PC-3 (cell line): ENCODE data around the gene COL9A3. TPM values are rescaled to one million over a fixed set of nuclear protein-coding genes. Genes with fewer than 3 reads are reported as not detected.

Experiments used
- ATAC-seq: fragments of 200-7000 bp; cut with Tn5 transposase; 2 replicates; pipeline ENCODE4 v1.9.1; 2020; ENCODE audit warnings: mild to moderate bottlenecking, moderate library complexity
- BruUV-seq: library from RNA; stranded (reverse); fragments of 400-500 nt; replicated peaks from 2 replicates; lab custom pipeline; 2021; lab: Mats Ljungman, UMichigan
- CTCF ChIA-PET: fragments of 300-600 bp; sonication (Branson Sonifier 250); formaldehyde crosslinking; loops from one replicate; lab custom pipeline; 2022; ENCODE audit warnings: antibody characterized with exemption; lab: Charles Lee
- POLR2A ChIA-PET: fragments of 300-600 bp; sonication (Branson Sonifier 250); formaldehyde crosslinking; loops from one replicate; lab custom pipeline; 2022; ENCODE audit warnings: antibody characterized with exemption; ENCODE audit not compliant: unreplicated experiment; lab: Charles Lee
- DNase-seq: peaks from one replicate; pipeline ENCODE4 v3.0.0-alpha.2; 2015
- H2AFZ ChIP-seq: fragments of 300-600 bp; sonication (generic); 2 replicates; pipeline ENCODE4 v1.6.0; 2016; ENCODE audit warnings: antibody characterized with exemption, low read length
- H3F3A ChIP-seq: fragments of 300-600 bp; sonication (generic); one replicate; pipeline ENCODE4 v1.6.0; 2017; ENCODE audit warnings: antibody characterized with exemption, low read length, control low read depth, mild to moderate bottlenecking; ENCODE audit not compliant: unreplicated experiment
- H3K27ac ChIP-seq: fragments of 300-600 bp; sonication (generic); 2 replicates; pipeline ENCODE4 v1.5.1; 2016; ENCODE audit warnings: mild to moderate bottlenecking, low read length
- H3K27me3 ChIP-seq: fragments of 300-600 bp; sonication (generic); 2 replicates; pipeline ENCODE4 v1.6.1; 2016; ENCODE audit warnings: low read length, mixed read lengths
- H3K36me3 ChIP-seq: fragments of 300-600 bp; sonication (generic); 2 replicates; pipeline ENCODE4 v1.6.1; 2016; ENCODE audit warnings: low read depth, mixed run types, low read length, mixed read lengths
- H3K4me1 ChIP-seq: fragments of 300-600 bp; sonication (generic); 2 replicates; pipeline ENCODE4 v1.5.1; 2016; ENCODE audit warnings: low read length; ENCODE audit not compliant: insufficient read depth
- H3K4me2 ChIP-seq: fragments of 300-600 bp; sonication (generic); 2 replicates; pipeline ENCODE4 v1.6.0; 2016; ENCODE audit warnings: low read length
- H3K4me3 ChIP-seq: fragments of 300-600 bp; sonication (generic); 2 replicates; pipeline ENCODE4 v1.5.1; 2016; ENCODE audit warnings: mild to moderate bottlenecking, low read length, mixed read lengths
- H3K79me2 ChIP-seq: fragments of 300-600 bp; sonication (generic); 2 replicates; pipeline ENCODE4 v1.6.1; 2017; ENCODE audit warnings: low read length, mixed read lengths
- H3K9ac ChIP-seq: fragments of 300-600 bp; sonication (generic); 2 replicates; pipeline ENCODE4 v1.6.0; 2016; ENCODE audit warnings: mild to moderate bottlenecking, low read length
- H3K9me2 ChIP-seq: fragments of 300-600 bp; sonication (generic); replicated peaks from 2 replicates; pipeline ENCODE4 v1.6.1; 2016; ENCODE audit warnings: mixed run types, low read length, mixed read lengths
- H3K9me3 ChIP-seq: fragments of 300-600 bp; sonication (generic); 2 replicates; pipeline ENCODE4 v1.6.1; 2016; ENCODE audit warnings: low read length, mixed read lengths
- H4K20me1 ChIP-seq: fragments of 300-600 bp; sonication (generic); 2 replicates; pipeline ENCODE4 v1.6.1; 2016; ENCODE audit warnings: low read length, mixed read lengths
- CTCF ChIP-seq: fragments of 300-600 bp; sonication (generic); conservative IDR thresholded peaks from 2 replicates; pipeline ENCODE4 v1.5.1; 2017; ENCODE audit warnings: antibody characterized with exemption, low read depth, mild to moderate bottlenecking, low read length
- EZH2 ChIP-seq: fragments of 300-600 bp; sonication (generic); IDR thresholded peaks from one replicate; pipeline ENCODE4 v1.6.1; 2017; ENCODE audit warnings: antibody characterized with exemption, mild to moderate bottlenecking, low read length; ENCODE audit not compliant: unreplicated experiment
- EZH2phosphoT487 ChIP-seq: fragments of 300-600 bp; sonication (generic); IDR thresholded peaks from 2 replicates; pipeline ENCODE4 v1.6.1; 2018; ENCODE audit warnings: mild to moderate bottlenecking, antibody characterized with exemption, low read length, borderline replicate concordance
- intact Hi-C: fragments of 100-400 bp; cut with micrococcal nuclease; formaldehyde crosslinking; loops from 2 replicates; pipeline ENCODE4 v1.9.0; 2023
- total RNA-seq: library from RNA; depleted of rRNA; stranded (reverse); fragments of >200 nt; gene quantifications from 2 replicates; pipeline ENCODE4 v1.2.3, GENCODE V29; 2014

Gene COL9A3
- total RNA-seq, 1 experiment from 2014 or later = 14.3 TPM

GRCh38 chr20:62793757-62794006 lies 23.2 kb upstream of the COL9A3 start:
- TF ChIP-seq EZH2 (no peak), CTCF (no peak), EZH2phosphoT487 (no peak)
- Histone ChIP-seq H2AFZ (peak overlapping the region; percentile 73), H3K4me1 (peaks cover 39% of the 10 kb centered on the region), H3F3A (no peaks in the 10 kb centered on the region), H3K4me2 (peak overlapping the region; percentile 81), H3K27me3 (no peaks in the 10 kb centered on the region), H3K79me2 (peaks cover 15% of the 10 kb centered on the region), H3K27ac (no peak overlapping the region), H3K4me3 (peak overlapping the region; percentile 54), H3K9ac (no peak overlapping the region), H3K9me2 (no peaks in the 10 kb centered on the region), H3K9me3 (no peaks in the 10 kb centered on the region), H3K36me3 (peaks cover 4% of the 10 kb centered on the region; the same call in 1 of the 2 replicates), H4K20me1 (0 out of 2 replicates have a peak, but pooled peaks cover 8% of the 10 kb centered on the region)
- ATAC-seq = no peak
- DNase-seq = no peak
- CTCF ChIA-PET = interaction anchor here (1.0 kb wide), 4 partner anchors 82 to 190 kb away, joined by 3 to 7 read pairs (median 6); partner anchors contain the start of gene SLCO4A1
- BruUV-seq = TSS peak; percentile 61
- intact Hi-C loops = loop anchor here (5.0 to 10.0 kb wide), 5 partner anchors 56 to 409 kb away; partner anchors contain the start of gene RPS21
- POLR2A ChIA-PET = interaction anchor here (1.5 kb wide), 1 partner anchor 89 kb away, joined by 10 read pairs; no protein-coding TSS in a partner anchor

GRCh38 chr20:62794007-62794724 lies 22.7 kb upstream of the COL9A3 start:
- peak overlapping the region; percentile 77 for H3K9ac ChIP-seq
- ChIA-PET POLR2A (interaction anchor here (0.5 to 1.5 kb wide), 11 partner anchors 12 to 847 kb away, joined by 3 to 10 read pairs (median 5); no protein-coding TSS in a partner anchor), CTCF (interaction anchor here (0.6 to 1.0 kb wide), 10 partner anchors 29 to 1071 kb away, joined by 3 to 7 read pairs (median 4); partner anchors contain the start of genes SLCO4A1 and TPD52L2)
- H2AFZ ChIP-seq = peak overlapping the region; percentile 81
- peaks cover 39% of the 10 kb centered on the region for H3K4me1 ChIP-seq
- no peaks in the 10 kb centered on the region for H3K27me3 ChIP-seq
- H3K9me2 ChIP-seq = no peaks in the 10 kb centered on the region
- H4K20me1 ChIP-seq = 0 out of 2 replicates have a peak, but pooled peaks cover 8% of the 10 kb centered on the region
- peak overlapping the region; percentile 72 for H3K4me3 ChIP-seq
- BruUV-seq = no TSS peak
- intact Hi-C loops = loop anchor here (5.0 to 10.0 kb wide), 5 partner anchors 57 to 409 kb away; partner anchors contain the start of gene RPS21
- TF ChIP-seq CTCF (no peak), EZH2 (no peak), EZH2phosphoT487 (no peak)
- H3K36me3 ChIP-seq = peaks cover 9% of the 10 kb centered on the region; the same call in 1 of the 2 replicates
- H3K79me2 ChIP-seq = peaks cover 16% of the 10 kb centered on the region
- peak overlapping the region; percentile 96 for H3K4me2 ChIP-seq
- H3F3A ChIP-seq = no peaks in the 10 kb centered on the region
- no peaks in the 10 kb centered on the region for H3K9me3 ChIP-seq
- H3K27ac ChIP-seq = peak overlapping the region; percentile 61
- ATAC-seq (peak; percentile 76), DNase-seq (peak; percentile 97)
